Measurements from ENCODE around the gene AP4B1. TPM values are rescaled to one million over a fixed set of nuclear protein-coding genes. Genes with fewer than 3 reads are reported as not detected.

AP4B1 gene
- total RNA-seq, 1 experiment from 2014 or later = 14.2 TPM

- TF ChIP-seq, protein P1, sequence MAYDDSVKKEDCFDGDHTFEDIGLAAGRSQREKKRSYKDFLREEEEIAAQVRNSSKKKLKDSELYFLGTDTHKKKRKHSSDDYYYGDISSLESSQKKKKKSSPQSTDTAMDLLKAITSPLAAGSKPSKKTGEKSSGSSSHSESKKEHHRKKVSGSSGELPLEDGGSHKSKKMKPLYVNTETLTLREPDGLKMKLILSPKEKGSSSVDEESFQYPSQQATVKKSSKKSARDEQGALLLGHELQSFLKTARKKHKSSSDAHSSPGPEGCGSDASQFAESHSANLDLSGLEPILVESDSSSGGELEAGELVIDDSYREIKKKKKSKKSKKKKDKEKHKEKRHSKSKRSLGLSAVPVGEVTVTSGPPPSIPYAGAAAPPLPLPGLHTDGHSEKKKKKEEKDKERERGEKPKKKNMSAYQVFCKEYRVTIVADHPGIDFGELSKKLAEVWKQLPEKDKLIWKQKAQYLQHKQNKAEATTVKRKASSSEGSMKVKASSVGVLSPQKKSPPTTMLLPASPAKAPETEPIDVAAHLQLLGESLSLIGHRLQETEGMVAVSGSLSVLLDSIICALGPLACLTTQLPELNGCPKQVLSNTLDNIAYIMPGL (CRISPR knock-in tag; IDR thresholded peaks at IDR 0.05) = no peak
- no peak for TF ChIP-seq FOXJ3 (CRISPR knock-in tag; IDR thresholded peaks at IDR 0.05; ENCODE audit: borderline replicate concordance)
Observed at GRCh38 chr1:113938192-113938591, 33.6 kb upstream of the AP4B1 start (continued).

GRCh38 chr1:113937146-113937545 lies 32.5 kb upstream of the AP4B1 start:
- Mint-ChIP-seq H3K9me3 (peaks cover 3% of the 10 kb centered on the region; the same call in 1 of the 2 replicates), H3K27me3 (ENCODE audit: low read depth) (no peaks in the 10 kb centered on the region), H3K27ac (0 out of 2 replicates have a peak overlapping the region, but pooled peaks have one; percentile 1), H3K36me3 (peaks cover 13% of the 10 kb centered on the region), H3K4me1 (peaks cover 30% of the 10 kb centered on the region), H3K4me3 (no peak overlapping the region)
- POLR2A ChIA-PET = no interaction called here
- DNase-seq (ENCODE audit: low spot score) = no peak
- CTCF ChIA-PET = interaction anchor here (1.6 kb wide), 1 partner anchor 40 kb away, joined by 4 read pairs; no protein-coding TSS in a partner anchor
- TF ChIP-seq ZNF416 (CRISPR knock-in tag; IDR thresholded peaks at IDR 0.05) (no peak), GRHL2 (CRISPR knock-in tag; IDR thresholded peaks at IDR 0.05; ENCODE audit: insufficient replicate concordance, severe bottlenecking) (no peak), ATF1 (CRISPR knock-in tag; IDR thresholded peaks at IDR 0.05) (no peak), CTCF (IDR thresholded peaks at IDR 0.05) (no peak), PRRX2 (CRISPR knock-in tag; IDR thresholded peaks at IDR 0.05) (no peak), ZBTB21 (CRISPR knock-in tag; IDR thresholded peaks at IDR 0.05; ENCODE audit: borderline replicate concordance) (no peak), ZNF219 (CRISPR knock-in tag; IDR thresholded peaks at IDR 0.05; ENCODE audit: borderline replicate concordance) (no peak), FOXJ3 (CRISPR knock-in tag; IDR thresholded peaks at IDR 0.05; ENCODE audit: borderline replicate concordance) (no peak), ETV6 (CRISPR knock-in tag; IDR thresholded peaks at IDR 0.05) (no peak), CREM (CRISPR knock-in tag; IDR thresholded peaks at IDR 0.05) (no peak), E2F1 (CRISPR knock-in tag; IDR thresholded peaks at IDR 0.05) (no peak), ESRRA (CRISPR knock-in tag; IDR thresholded peaks at IDR 0.05; ENCODE audit: borderline replicate concordance) (no peak), KAT7 (CRISPR knock-in tag; IDR thresholded peaks at IDR 0.05; ENCODE audit: borderline replicate concordance) (no peak), CBFB (CRISPR knock-in tag; IDR thresholded peaks at IDR 0.05; ENCODE audit: low read depth) (no peak)
- TF ChIP-seq, protein P2, sequence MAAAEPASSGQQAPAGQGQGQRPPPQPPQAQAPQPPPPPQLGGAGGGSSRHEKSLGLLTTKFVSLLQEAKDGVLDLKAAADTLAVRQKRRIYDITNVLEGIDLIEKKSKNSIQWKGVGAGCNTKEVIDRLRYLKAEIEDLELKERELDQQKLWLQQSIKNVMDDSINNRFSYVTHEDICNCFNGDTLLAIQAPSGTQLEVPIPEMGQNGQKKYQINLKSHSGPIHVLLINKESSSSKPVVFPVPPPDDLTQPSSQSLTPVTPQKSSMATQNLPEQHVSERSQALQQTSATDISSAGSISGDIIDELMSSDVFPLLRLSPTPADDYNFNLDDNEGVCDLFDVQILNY (CRISPR knock-in tag; IDR thresholded peaks at IDR 0.05) = no peak
- TF ChIP-seq, protein P3, sequence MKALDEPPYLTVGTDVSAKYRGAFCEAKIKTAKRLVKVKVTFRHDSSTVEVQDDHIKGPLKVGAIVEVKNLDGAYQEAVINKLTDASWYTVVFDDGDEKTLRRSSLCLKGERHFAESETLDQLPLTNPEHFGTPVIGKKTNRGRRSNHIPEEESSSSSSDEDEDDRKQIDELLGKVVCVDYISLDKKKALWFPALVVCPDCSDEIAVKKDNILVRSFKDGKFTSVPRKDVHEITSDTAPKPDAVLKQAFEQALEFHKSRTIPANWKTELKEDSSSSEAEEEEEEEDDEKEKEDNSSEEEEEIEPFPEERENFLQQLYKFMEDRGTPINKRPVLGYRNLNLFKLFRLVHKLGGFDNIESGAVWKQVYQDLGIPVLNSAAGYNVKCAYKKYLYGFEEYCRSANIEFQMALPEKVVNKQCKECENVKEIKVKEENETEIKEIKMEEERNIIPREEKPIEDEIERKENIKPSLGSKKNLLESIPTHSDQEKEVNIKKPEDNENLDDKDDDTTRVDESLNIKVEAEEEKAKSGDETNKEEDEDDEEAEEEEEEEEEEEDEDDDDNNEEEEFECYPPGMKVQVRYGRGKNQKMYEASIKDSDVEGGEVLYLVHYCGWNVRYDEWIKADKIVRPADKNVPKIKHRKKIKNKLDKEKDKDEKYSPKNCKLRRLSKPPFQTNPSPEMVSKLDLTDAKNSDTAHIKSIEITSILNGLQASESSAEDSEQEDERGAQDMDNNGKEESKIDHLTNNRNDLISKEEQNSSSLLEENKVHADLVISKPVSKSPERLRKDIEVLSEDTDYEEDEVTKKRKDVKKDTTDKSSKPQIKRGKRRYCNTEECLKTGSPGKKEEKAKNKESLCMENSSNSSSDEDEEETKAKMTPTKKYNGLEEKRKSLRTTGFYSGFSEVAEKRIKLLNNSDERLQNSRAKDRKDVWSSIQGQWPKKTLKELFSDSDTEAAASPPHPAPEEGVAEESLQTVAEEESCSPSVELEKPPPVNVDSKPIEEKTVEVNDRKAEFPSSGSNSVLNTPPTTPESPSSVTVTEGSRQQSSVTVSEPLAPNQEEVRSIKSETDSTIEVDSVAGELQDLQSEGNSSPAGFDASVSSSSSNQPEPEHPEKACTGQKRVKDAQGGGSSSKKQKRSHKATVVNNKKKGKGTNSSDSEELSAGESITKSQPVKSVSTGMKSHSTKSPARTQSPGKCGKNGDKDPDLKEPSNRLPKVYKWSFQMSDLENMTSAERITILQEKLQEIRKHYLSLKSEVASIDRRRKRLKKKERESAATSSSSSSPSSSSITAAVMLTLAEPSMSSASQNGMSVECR (CRISPR knock-in tag; IDR thresholded peaks at IDR 0.05; ENCODE audit: borderline replicate concordance) = no peak
- TF ChIP-seq, protein P4, sequence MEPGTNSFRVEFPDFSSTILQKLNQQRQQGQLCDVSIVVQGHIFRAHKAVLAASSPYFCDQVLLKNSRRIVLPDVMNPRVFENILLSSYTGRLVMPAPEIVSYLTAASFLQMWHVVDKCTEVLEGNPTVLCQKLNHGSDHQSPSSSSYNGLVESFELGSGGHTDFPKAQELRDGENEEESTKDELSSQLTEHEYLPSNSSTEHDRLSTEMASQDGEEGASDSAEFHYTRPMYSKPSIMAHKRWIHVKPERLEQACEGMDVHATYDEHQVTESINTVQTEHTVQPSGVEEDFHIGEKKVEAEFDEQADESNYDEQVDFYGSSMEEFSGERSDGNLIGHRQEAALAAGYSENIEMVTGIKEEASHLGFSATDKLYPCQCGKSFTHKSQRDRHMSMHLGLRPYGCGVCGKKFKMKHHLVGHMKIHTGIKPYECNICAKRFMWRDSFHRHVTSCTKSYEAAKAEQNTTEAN (CRISPR knock-in tag; IDR thresholded peaks at IDR 0.05) = no peak
- TF ChIP-seq, protein P5, sequence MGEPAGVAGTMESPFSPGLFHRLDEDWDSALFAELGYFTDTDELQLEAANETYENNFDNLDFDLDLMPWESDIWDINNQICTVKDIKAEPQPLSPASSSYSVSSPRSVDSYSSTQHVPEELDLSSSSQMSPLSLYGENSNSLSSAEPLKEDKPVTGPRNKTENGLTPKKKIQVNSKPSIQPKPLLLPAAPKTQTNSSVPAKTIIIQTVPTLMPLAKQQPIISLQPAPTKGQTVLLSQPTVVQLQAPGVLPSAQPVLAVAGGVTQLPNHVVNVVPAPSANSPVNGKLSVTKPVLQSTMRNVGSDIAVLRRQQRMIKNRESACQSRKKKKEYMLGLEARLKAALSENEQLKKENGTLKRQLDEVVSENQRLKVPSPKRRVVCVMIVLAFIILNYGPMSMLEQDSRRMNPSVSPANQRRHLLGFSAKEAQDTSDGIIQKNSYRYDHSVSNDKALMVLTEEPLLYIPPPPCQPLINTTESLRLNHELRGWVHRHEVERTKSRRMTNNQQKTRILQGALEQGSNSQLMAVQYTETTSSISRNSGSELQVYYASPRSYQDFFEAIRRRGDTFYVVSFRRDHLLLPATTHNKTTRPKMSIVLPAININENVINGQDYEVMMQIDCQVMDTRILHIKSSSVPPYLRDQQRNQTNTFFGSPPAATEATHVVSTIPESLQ (CRISPR knock-in tag; IDR thresholded peaks at IDR 0.05) = no peak
- TF ChIP-seq, protein P6, sequence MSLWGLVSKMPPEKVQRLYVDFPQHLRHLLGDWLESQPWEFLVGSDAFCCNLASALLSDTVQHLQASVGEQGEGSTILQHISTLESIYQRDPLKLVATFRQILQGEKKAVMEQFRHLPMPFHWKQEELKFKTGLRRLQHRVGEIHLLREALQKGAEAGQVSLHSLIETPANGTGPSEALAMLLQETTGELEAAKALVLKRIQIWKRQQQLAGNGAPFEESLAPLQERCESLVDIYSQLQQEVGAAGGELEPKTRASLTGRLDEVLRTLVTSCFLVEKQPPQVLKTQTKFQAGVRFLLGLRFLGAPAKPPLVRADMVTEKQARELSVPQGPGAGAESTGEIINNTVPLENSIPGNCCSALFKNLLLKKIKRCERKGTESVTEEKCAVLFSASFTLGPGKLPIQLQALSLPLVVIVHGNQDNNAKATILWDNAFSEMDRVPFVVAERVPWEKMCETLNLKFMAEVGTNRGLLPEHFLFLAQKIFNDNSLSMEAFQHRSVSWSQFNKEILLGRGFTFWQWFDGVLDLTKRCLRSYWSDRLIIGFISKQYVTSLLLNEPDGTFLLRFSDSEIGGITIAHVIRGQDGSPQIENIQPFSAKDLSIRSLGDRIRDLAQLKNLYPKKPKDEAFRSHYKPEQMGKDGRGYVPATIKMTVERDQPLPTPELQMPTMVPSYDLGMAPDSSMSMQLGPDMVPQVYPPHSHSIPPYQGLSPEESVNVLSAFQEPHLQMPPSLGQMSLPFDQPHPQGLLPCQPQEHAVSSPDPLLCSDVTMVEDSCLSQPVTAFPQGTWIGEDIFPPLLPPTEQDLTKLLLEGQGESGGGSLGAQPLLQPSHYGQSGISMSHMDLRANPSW (CRISPR knock-in tag; conservative IDR thresholded peaks at IDR 0.05; ENCODE audit: low read depth) = no peak
- no peak for ATAC-seq
